GM21825 (cell line): ENCODE data around the gene MGAM2.
"Not testable (repeated sequence)": the region's sequence is repeated elsewhere in the genome, so short reads cannot be mapped to it uniquely, and the experiment has no call there.

Source experiments
- ATAC-seq: cut with Tn5 transposase; IDR thresholded peaks from one replicate; pipeline ENCODE4 v1.9.1; 2021; ENCODE audit warnings: mild to moderate bottlenecking, moderate library complexity; ENCODE audit not compliant: unreplicated experiment

MGAM2 gene

GRCh38 chr7:142111499-142111898 is at the start of gene MGAM2:
Gene MGAM2, plus strand, starts transcription at chr7:142111718. Its CDS starts 5,156 bp downstream, at chr7:142116874.
- ATAC-seq, result no peak

DNA sequence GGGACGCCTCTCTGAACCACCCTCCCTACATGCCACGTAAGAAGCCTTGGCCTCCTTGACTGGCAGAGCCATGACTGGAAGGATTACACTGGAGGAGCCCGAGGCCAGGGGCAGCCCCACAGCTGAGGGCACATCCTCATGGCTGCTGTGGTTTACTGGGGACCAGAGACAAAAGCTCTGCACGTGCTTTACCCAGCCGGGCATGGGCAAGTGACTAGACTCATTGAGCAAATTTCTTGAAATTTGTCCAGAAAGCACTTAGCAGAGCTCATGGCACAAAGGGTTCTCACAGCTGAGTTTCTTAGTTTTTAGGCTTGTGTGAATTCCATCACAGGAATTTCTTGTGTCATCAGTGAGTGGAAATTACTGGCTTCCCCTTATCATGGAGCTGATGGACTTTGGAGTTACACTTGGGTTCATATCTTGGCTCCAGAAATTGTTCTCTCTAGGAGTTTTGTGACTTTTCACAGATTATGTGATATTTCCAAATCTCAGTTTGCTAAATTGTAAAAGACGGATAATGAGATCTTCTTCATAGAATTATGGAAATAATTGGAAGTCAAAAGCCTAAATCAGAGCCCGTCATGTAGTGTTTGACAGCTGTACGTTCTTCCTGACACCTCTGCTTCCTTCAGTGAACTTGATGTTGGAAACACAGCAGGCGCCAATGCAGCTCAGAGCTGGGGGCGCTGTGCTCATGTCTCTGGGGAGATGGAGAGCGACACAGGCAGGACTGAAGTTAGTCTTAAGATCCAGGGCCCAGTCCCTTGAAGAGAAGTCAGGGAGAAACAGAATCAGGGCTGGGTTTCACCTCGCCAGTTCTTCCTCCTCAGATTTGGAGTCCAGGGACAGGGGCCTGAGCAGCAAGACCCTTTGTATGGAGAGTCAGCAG is 47.7 kb upstream of the MGAM2 start:
- ATAC-seq, result no peak

GRCh38 chr7:142066536-142066935 is 45.0 kb upstream of the MGAM2 start:
- no peak for ATAC-seq

GRCh38 chr7:142077762-142078161 is 33.8 kb upstream of the MGAM2 start:
- ATAC-seq, result no peak

GRCh38 chr7:142083605-142084004 is 27.9 kb upstream of the MGAM2 start:
- no peak for ATAC-seq

DNA sequence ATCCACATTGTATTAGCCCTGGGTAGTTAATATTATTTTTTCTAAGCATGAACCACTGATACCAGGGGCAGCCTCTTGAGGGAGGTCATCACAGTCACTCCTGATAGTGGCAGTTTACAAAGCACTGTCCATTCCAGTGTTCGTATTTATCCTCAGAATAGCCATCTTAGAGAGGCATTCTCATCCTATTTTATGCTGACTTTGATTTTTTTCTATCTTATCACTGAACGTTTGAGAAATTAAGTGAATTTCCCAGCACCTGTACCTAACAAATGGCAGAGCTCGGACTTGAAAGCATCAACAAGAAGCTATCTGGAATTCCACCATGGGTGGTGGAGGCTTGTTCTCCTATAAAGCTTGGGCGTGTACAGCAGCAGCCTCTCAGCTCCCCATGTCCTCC is 26.1 kb upstream of the MGAM2 start:
- ATAC-seq, result no peak

DNA sequence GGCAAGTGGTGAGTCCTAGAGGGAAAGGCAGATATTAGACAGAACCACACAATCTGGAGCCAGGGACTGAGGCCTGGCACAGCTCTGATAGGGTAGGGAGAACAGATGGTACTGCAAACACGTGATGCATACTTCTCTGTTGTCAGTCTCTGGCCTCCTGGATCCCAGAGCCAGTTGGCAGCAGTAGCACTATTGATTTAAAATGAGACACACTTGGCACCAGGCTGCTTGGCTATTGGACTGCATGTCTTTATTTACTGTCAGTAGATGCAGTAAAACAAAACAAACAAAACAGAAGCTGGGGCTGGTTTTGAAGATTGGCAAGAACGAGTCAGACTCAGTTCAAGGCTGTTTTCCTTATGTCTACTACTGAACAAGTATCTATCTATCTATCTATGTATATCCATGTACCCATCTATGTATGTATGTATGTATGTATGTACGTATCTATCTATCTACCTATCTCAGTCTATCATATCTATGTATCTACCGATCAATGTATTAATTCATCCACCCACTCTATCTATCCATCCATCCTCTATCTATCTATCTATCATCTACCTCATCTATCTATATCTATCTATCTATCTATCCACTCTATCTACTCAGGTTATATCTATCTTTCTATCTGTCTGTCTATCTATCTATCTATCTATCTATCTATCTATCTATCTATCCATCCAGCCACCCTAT is 23.4 kb upstream of the MGAM2 start:
- no peak for ATAC-seq

DNA sequence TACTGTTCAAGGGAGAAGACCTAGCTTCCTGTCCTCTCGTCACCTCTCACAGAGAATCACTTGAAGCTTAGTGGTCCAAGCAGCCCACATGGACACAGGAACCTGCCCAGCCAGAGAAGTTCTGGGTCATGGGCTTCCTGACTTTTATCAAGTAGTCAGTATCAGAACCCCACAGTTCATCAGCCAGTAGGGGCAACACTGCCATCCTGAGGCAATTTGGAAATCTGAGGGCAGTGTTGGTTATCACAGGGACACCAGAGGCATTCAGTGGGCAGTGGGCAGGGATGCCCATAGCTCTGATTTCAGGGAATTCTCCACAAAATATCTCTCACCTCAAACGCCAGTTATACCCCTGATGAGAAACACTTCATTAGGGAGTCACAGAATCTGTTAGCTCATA is 22.5 kb upstream of the MGAM2 start:
- no peak for ATAC-seq

GRCh38 chr7:142091961-142092360 is 19.6 kb upstream of the MGAM2 start:
- ATAC-seq, result no peak

DNA sequence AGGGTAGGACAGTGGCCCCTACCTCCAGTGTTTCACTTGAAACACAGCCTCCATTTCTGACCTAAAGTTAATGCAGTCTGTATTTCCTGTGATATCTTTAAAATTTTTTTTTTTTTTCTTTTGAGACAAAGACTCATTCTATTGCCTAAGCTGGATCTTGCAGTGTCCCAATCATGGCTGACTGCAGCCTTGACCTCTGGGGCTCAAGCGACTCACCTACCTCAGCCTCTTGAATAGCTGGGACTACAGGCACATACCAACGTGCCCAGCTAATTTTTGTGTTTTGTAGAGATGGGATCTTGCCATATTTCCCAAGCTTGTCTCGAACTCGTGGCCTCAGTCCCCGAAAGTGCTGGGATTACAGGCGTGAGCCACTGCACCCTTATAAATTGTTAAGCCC is 16.7 kb upstream of the MGAM2 start:
- no peak for ATAC-seq

DNA sequence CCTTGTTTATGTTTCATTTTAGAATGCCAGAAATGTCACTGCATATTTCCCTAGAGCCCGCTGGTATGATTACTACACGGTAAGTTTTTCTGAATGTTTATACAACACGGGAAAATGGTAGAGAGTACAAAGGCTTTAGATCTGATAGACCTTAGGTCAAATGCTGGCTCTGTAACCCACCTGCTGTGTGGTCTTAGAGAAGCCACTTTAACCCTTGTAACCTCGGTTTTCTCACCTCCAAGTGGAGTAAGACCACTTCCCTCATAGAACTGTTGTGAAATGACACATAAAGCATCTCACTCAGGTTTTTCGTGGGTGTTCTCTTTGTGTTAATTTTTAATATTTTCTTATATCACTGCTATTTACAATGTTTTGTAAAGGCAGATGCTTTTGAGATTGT is 13.9 kb upstream of the MGAM2 start:
- no peak for ATAC-seq

- ATAC-seq, result no peak
These were observed 13.5 kb upstream of the MGAM2 start for GRCh38 chr7:142098004-142098403.

DNA sequence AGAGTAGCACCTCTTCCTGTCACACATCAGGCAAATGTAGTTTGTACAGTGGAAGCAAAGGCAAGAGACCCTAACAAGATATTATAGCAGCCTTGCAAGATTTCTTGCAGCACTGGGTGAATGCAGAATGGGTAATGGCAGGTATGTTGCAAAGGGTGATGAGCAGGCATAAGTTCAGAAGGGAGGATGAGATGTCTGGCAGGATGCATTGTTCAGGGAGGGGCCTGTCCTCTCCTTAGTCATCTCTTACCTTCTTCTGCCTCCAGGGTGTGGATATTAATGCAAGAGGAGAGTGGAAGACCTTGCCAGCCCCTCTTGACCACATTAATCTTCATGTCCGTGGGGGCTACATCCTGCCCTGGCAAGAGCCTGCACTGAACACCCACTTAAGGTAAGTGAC is 12.2 kb upstream of the MGAM2 start:
- ATAC-seq, result not testable (repeated sequence)

- ATAC-seq, result no peak
These were observed 10.9 kb upstream of the MGAM2 start for GRCh38 chr7:142100634-142101033.

- not testable (repeated sequence) for ATAC-seq
These were observed 9.7 kb upstream of the MGAM2 start for GRCh38 chr7:142101794-142102193.

- no peak for ATAC-seq
These were observed 6.7 kb upstream of the MGAM2 start for GRCh38 chr7:142104550-142105527.

DNA sequence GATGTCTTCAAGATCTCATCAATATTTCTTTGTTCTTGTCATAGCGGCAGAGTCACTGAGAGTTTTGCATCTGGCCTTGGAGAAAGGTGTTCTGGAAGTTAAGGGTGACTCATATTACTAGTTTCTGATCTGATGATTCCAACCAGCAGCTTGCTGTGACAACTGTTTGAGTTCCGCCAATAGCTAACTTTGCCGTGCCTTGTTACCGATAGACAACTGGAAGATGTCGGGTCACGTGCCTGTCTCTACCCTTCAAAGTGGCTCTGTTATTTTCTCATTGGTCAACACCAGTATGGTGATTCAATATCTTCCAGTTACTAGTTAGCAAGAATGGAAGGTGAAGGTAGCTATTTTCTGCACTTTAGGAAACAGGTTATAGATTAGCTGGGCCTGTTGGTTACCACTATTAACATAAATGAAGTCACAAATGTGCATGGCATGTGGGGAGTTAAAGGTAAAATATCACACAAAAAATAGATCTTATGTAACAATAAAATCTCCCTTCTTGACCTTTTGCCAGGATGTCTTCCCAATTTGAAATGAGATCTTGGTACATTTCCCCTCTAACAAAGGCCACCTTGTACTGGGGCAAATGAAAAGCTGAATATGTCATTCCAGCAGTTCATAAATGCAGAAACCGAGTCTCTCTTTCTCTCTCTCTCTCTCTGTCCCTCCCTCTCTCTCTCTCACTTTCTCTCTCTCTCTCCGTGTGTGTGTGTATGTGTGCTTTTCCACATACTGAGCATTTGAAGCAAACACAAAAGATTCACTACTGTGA is 2.6 kb upstream of the MGAM2 start:
- no peak for ATAC-seq

GRCh38 chr7:142110098-142110497 is 1.4 kb upstream of the MGAM2 start:
- ATAC-seq, result no peak

- ATAC-seq, result no peak
These were observed 880 bp upstream of the MGAM2 start for GRCh38 chr7:142110638-142111037.

GRCh38 chr7:142112086-142112485 is 568 bp downstream of the MGAM2 start:
- ATAC-seq, result no peak
